Vagina (tissue), 1 donor: ENCODE data around the gene MASP1. TPM values are rescaled to one million over a fixed set of nuclear protein-coding genes. Genes with fewer than 3 reads are reported as not detected.

ENCODE experiments used
- total RNA-seq: library from RNA; depleted of rRNA; stranded (reverse); fragments of >200 nt; gene quantifications from one replicate; pipeline ENCODE4 v1.2.3, GENCODE V29; 2016

Gene MASP1
- total RNA-seq, 1 donor from 2014 or later, result 172 TPM

Other genes with a start within 250 kb of the MASP1 start
- 10.8 TPM for gene RPL39L, start 152.2 kb downstream of the MASP1 start, total RNA-seq
- not detected for gene RTP1, start 94.3 kb downstream of the MASP1 start, total RNA-seq
- 0.98 TPM for gene RTP4, start 76.6 kb upstream of the MASP1 start, total RNA-seq